ENCODE measurements around the gene PLD1.

Gene PLD1

GRCh38 chr3:171828902-171829770 is 18.9 kb upstream of the PLD1 start:
- DNase-seq = no peak

GRCh38 chr3:171827836-171828458 is 17.7 kb upstream of the PLD1 start:
- TF ChIP-seq CTCF (IDR thresholded peaks at IDR 0.05; ENCODE audit: low read depth, low read length) = no peak
- no peaks in the 10 kb centered on the region for H3K27me3 ChIP-seq
- H3K36me3 ChIP-seq = no peaks in the 10 kb centered on the region
- no peaks in the 10 kb centered on the region for H3K9me3 ChIP-seq
- H3K4me1 ChIP-seq = peaks cover 10% of the 10 kb centered on the region
- no peak for DNase-seq
- H3K4me3 ChIP-seq (ENCODE audit: low read depth, low read length) = no peak overlapping the region

More at GRCh38 chr3:171828902-171829770, 18.9 kb upstream of the PLD1 start:
- Histone ChIP-seq H3K4me3 (ENCODE audit: low read depth, low read length) (no peak overlapping the region), H3K27me3 (no peaks in the 10 kb centered on the region), H3K9me3 (no peaks in the 10 kb centered on the region), H3K4me1 (peaks cover 10% of the 10 kb centered on the region), H3K36me3 (no peaks in the 10 kb centered on the region)
- TF ChIP-seq CTCF (IDR thresholded peaks at IDR 0.05; ENCODE audit: low read depth, low read length) = no peak

- Histone ChIP-seq H3K4me1 (peaks cover 10% of the 10 kb centered on the region), H3K27me3 (no peaks in the 10 kb centered on the region), H3K9me3 (no peaks in the 10 kb centered on the region), H3K4me3 (ENCODE audit: low read depth, low read length) (no peak overlapping the region), H3K36me3 (no peaks in the 10 kb centered on the region)
- no peak for TF ChIP-seq CTCF (IDR thresholded peaks at IDR 0.05; ENCODE audit: low read depth, low read length)
- DNase-seq = no peak
These were observed 17.1 kb upstream of the PLD1 start for GRCh38 chr3:171827385-171827784.

GRCh38 chr3:171825222-171825828 is 15.0 kb upstream of the PLD1 start:
- peaks cover 8% of the 10 kb centered on the region for H3K4me1 ChIP-seq
- H3K36me3 ChIP-seq = no peaks in the 10 kb centered on the region
- no peaks in the 10 kb centered on the region for H3K9me3 ChIP-seq
- no peaks in the 10 kb centered on the region for H3K27me3 ChIP-seq
- DNase-seq = no peak
- no peak overlapping the region for H3K4me3 ChIP-seq (ENCODE audit: low read depth, low read length)
- TF ChIP-seq CTCF (IDR thresholded peaks at IDR 0.05; ENCODE audit: low read depth, low read length) = no peak

GRCh38 chr3:171824824-171825221 is 14.5 kb upstream of the PLD1 start:
- H3K4me3 ChIP-seq (ENCODE audit: low read depth, low read length) = no peak overlapping the region
- no peak for TF ChIP-seq CTCF (IDR thresholded peaks at IDR 0.05; ENCODE audit: low read depth, low read length)
- no peak for DNase-seq
- no peaks in the 10 kb centered on the region for H3K36me3 ChIP-seq
- H3K27me3 ChIP-seq = no peaks in the 10 kb centered on the region
- H3K9me3 ChIP-seq = no peaks in the 10 kb centered on the region
- H3K4me1 ChIP-seq = peaks cover 4% of the 10 kb centered on the region

Data from BE2C (cell line).